ENCODE results near the gene MAVS. TPM values are rescaled to one million over a fixed set of nuclear protein-coding genes. Genes with fewer than 3 reads are reported as not detected.

MAVS gene
- total RNA-seq, 1 experiment from 2014 or later: 24.2 TPM

DNA sequence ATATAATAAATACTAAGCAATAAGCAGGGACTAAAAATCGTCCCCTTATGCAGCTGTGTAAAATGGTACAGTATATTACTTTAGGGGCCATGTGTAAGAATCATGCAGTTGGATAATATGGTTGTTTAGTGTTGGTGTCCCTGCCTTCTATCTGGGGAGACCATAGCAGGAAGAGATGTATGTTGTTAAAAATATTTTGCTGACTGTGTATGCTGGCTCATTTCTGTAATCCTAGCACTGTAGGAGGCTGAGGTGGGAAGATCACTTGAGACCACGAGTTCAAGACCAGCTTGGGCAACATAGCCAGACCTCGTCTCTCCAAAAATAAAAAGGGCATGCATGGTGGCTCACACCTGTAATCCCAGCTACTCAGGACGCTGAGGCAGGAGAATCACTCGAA, 48.2 kb downstream of the MAVS start:
- no peak overlapping the region for H2AFZ ChIP-seq (ENCODE audit: low read length)
- Mint-ChIP-seq H3K36me3 (ENCODE audit: insufficient read depth in 1 of 3, low read depth in 3 of 3) (peaks cover 28 to 60% (median 46%) of the 10 kb centered on the region in 3 experiments), H3K27ac (peak overlapping the region in 1 of 3 experiments; percentile 85; a peak in 1 of 7 replicates)

More for the DNA sequence above, 48.2 kb downstream of the MAVS start:
- Histone ChIP-seq H4K8ac (replicated peaks; ENCODE audit: insufficient read length, low read depth, low read length) (no peak overlapping the region), H3K56ac (ENCODE audit: insufficient read length, low read depth, low read length) (no peak overlapping the region), H3K23ac (ENCODE audit: insufficient read length, low read depth, low read length) (no peak overlapping the region), H4K91ac (ENCODE audit: insufficient read length, low read depth, low read length) (no peak overlapping the region), H4K20me1 (ENCODE audit: control insufficient read depth, insufficient read depth, insufficient read length) (no peaks in the 10 kb centered on the region), H3K9me3 (ENCODE audit: control insufficient read depth, low read depth, low read length) (no peaks in the 10 kb centered on the region), H2BK120ac (ENCODE audit: low read depth, low read length, poor library complexity, severe bottlenecking) (no peak overlapping the region), H3T11ph (ENCODE audit: low read length) (no peak overlapping the region), H3K14ac (ENCODE audit: insufficient read depth, low read length) (no peak overlapping the region), H3K4me2 (ENCODE audit: insufficient read depth, insufficient read length, low read length) (no peak overlapping the region), H3K4ac (ENCODE audit: low read depth, low read length) (no peak overlapping the region), H2BK12ac (ENCODE audit: insufficient read length, low read depth, low read length) (no peak overlapping the region), H3K79me2 (ENCODE audit: insufficient read depth, low read length) (peaks cover 93% of the 10 kb centered on the region), H3K27ac (ENCODE audit: insufficient read length, low read depth, low read length) (no peak overlapping the region), H2BK5ac (ENCODE audit: insufficient read length, low read length) (no peak overlapping the region), H3K9ac (ENCODE audit: extremely low read depth, insufficient read length, low read length) (no peak overlapping the region), H2BK15ac (ENCODE audit: low read depth, low read length) (no peak overlapping the region), H4K5ac (ENCODE audit: insufficient read length, low read depth, low read length) (no peak overlapping the region), H3K27me3 (ENCODE audit: insufficient read depth, low read length) (no peaks in the 10 kb centered on the region), H2BK20ac (ENCODE audit: low read depth, low read length, poor library complexity, severe bottlenecking) (no peak overlapping the region), H3K4me1 (ENCODE audit: insufficient read depth, low read length) (peaks cover 4% of the 10 kb centered on the region; the same call in 1 of the 2 replicates), H2AK5ac (ENCODE audit: insufficient read length, low read length) (no peak overlapping the region), H3K18ac (ENCODE audit: insufficient read length, low read depth, low read length) (no peak overlapping the region), H3K79me1 (ENCODE audit: insufficient read depth, low read depth, low read length, poor library complexity, severe bottlenecking) (no peaks in the 10 kb centered on the region), H3K23me2 (ENCODE audit: insufficient read length, low read depth, low read length, poor library complexity, severe bottlenecking) (peaks cover 15% of the 10 kb centered on the region)
- no peaks in the 10 kb centered on the region for H3K27me3 Mint-ChIP-seq (ENCODE audit: low read depth)
- TF ChIP-seq, protein P1, sequence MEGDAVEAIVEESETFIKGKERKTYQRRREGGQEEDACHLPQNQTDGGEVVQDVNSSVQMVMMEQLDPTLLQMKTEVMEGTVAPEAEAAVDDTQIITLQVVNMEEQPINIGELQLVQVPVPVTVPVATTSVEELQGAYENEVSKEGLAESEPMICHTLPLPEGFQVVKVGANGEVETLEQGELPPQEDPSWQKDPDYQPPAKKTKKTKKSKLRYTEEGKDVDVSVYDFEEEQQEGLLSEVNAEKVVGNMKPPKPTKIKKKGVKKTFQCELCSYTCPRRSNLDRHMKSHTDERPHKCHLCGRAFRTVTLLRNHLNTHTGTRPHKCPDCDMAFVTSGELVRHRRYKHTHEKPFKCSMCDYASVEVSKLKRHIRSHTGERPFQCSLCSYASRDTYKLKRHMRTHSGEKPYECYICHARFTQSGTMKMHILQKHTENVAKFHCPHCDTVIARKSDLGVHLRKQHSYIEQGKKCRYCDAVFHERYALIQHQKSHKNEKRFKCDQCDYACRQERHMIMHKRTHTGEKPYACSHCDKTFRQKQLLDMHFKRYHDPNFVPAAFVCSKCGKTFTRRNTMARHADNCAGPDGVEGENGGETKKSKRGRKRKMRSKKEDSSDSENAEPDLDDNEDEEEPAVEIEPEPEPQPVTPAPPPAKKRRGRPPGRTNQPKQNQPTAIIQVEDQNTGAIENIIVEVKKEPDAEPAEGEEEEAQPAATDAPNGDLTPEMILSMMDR (conservative IDR thresholded peaks at IDR 0.05): no peak
- no peak for DNase-seq
- H3K4me3 Mint-ChIP-seq: no peak overlapping the region; a peak in 1 of 5 replicates
- H3K9me3 Mint-ChIP-seq: peaks cover 3 to 5% of the 10 kb centered on the region in 2 experiments; a peak in 2 of 5 replicates
- WGBS (ENCODE audit: extremely low coverage, insufficient read length, low lambda C conversion rate): no CpG with 5 or more reads among the region's 5 CpGs
- H3K4me1 Mint-ChIP-seq: peaks cover 45 to 53% of the 10 kb centered on the region in 2 experiments
